ENCODE measurements around the gene CLEC20A.

Gene CLEC20A

GRCh38 chr1:178500091-178500770 is 3.5 kb upstream of the CLEC20A start:
- DNase-seq (ENCODE audit: low read depth in 2 of 2) = no peak

GRCh38 chr1:178498896-178499675 is 2.3 kb upstream of the CLEC20A start:
- no peak for DNase-seq (ENCODE audit: low read depth in 2 of 2)

- no peak for DNase-seq (ENCODE audit: low read depth in 2 of 2)
Measured at GRCh38 chr1:178497903-178498478, 1.2 kb upstream of the CLEC20A start.

GRCh38 chr1:178495741-178496409 is 889 bp downstream of the CLEC20A start:
- no peak for DNase-seq (ENCODE audit: low read depth in 2 of 2)

GRCh38 chr1:178495158-178495557 is 1.6 kb downstream of the CLEC20A start:
- no peak for DNase-seq (ENCODE audit: low read depth in 2 of 2)

GRCh38 chr1:178494569-178494971 is 2.2 kb downstream of the CLEC20A start:
- no peak for DNase-seq (ENCODE audit: low read depth in 2 of 2)

GRCh38 chr1:178493301-178493741 is 3.4 kb downstream of the CLEC20A start:
- no peak for DNase-seq (ENCODE audit: low read depth in 2 of 2)

- no peak for DNase-seq (ENCODE audit: low read depth in 2 of 2)
Measured at GRCh38 chr1:178492341-178492740, 4.4 kb downstream of the CLEC20A start.

- no peak for DNase-seq (ENCODE audit: low read depth in 2 of 2)
Measured at GRCh38 chr1:178491721-178492120, 5.0 kb downstream of the CLEC20A start.

- no peak for DNase-seq (ENCODE audit: low read depth in 2 of 2)
Measured at GRCh38 chr1:178490967-178491366, 5.8 kb downstream of the CLEC20A start.

- no peak for DNase-seq (ENCODE audit: low read depth in 2 of 2)
Measured at GRCh38 chr1:178490136-178490535, 6.6 kb downstream of the CLEC20A start.

GRCh38 chr1:178489399-178489798 is 7.4 kb downstream of the CLEC20A start:
- DNase-seq (ENCODE audit: low read depth in 2 of 2) = no peak

- DNase-seq (ENCODE audit: low read depth in 2 of 2) = no peak
Measured at GRCh38 chr1:178488393-178488792, 8.4 kb downstream of the CLEC20A start.

- DNase-seq (ENCODE audit: low read depth in 2 of 2) = no peak
Measured at GRCh38 chr1:178487070-178487615, 9.6 kb downstream of the CLEC20A start.

- no peak for DNase-seq (ENCODE audit: low read depth in 2 of 2)
Measured at GRCh38 chr1:178486100-178487069, 10.4 kb downstream of the CLEC20A start.

GRCh38 chr1:178485541-178485981 is 11.2 kb downstream of the CLEC20A start:
- no peak for DNase-seq (ENCODE audit: low read depth in 2 of 2)

GRCh38 chr1:178484698-178485225 is 12.0 kb downstream of the CLEC20A start:
- DNase-seq (ENCODE audit: low read depth in 2 of 2) = no peak

- no peak for DNase-seq (ENCODE audit: low read depth in 2 of 2)
Measured at GRCh38 chr1:178483251-178483957, 13.4 kb downstream of the CLEC20A start.

- DNase-seq (ENCODE audit: low read depth in 2 of 2) = no peak
Measured at GRCh38 chr1:178477841-178478240, 18.9 kb downstream of the CLEC20A start.

GRCh38 chr1:178477373-178477772 is 19.4 kb downstream of the CLEC20A start:
- no peak for DNase-seq (ENCODE audit: low read depth in 2 of 2)
